Testis (tissue), 2 donors: ENCODE measurements around the gene TYW1.
"Not testable (repeated sequence)": the region's sequence is repeated elsewhere in the genome, so short reads cannot be mapped to it uniquely, and the experiment has no call there.

ENCODE experiments used
- POLR2A ChIP-seq: fragments of 450-650 bp; IDR thresholded peaks from one replicate; pipeline ENCODE4 v1.6.1; 2017; ENCODE audit warnings: antibody characterized with exemption, mild to moderate bottlenecking, moderate library complexity
- TF ChIP-seq, protein P1 (sequence below), 3 experiments: fragments of 450-650 bp in 2 of 3; fragments of 200-600 bp in 1 of 3; sonication (generic) in 1 of 3; IDR thresholded peaks; one replicate each; pipeline ENCODE4 v1.5.1; 2016 to 2019; ENCODE audit warnings: antibody characterized with exemption in 3 of 3, mild to moderate bottlenecking in 2 of 3, moderate library complexity in 1 of 3

DNA sequence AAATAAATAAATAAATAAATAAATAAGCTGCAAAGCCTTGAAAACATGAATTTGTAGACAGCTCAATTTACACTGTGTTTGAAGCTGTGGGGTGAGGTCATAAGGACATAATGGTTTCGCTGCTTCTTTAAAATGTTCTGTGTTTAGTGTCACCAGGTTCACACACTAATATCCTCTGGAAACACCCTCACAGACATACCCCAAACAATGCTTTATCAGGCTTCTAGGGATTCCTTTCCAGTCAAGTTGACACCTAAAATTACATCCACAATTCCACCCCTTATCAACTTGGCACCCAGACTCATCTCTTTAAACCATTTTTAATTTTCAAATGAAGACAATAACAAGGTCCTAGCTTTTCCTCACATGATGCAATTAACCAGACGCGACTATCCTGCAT is 7.1 kb upstream of the TYW1 start:
- TF ChIP-seq, protein P1, sequence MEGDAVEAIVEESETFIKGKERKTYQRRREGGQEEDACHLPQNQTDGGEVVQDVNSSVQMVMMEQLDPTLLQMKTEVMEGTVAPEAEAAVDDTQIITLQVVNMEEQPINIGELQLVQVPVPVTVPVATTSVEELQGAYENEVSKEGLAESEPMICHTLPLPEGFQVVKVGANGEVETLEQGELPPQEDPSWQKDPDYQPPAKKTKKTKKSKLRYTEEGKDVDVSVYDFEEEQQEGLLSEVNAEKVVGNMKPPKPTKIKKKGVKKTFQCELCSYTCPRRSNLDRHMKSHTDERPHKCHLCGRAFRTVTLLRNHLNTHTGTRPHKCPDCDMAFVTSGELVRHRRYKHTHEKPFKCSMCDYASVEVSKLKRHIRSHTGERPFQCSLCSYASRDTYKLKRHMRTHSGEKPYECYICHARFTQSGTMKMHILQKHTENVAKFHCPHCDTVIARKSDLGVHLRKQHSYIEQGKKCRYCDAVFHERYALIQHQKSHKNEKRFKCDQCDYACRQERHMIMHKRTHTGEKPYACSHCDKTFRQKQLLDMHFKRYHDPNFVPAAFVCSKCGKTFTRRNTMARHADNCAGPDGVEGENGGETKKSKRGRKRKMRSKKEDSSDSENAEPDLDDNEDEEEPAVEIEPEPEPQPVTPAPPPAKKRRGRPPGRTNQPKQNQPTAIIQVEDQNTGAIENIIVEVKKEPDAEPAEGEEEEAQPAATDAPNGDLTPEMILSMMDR (IDR thresholded peaks at IDR 0.05): not testable (repeated sequence)
- TF ChIP-seq POLR2A: not testable (repeated sequence)
